Progenitor cell of endocrine pancreas (in vitro differentiated cells): Measurements from ENCODE around the gene CEP128. TPM values are rescaled to one million over a fixed set of nuclear protein-coding genes. Genes with fewer than 3 reads are reported as not detected.

Source experiments
- DNase-seq: peaks from one replicate; pipeline ENCODE4 v3.0.0; 2021; ENCODE audit warnings: low spot score; ENCODE audit not compliant: unreplicated experiment
- H3K27ac Mint-ChIP-seq: 2 replicates; pipeline ENCODE4 v1.8.0; 2021; ENCODE audit warnings: mild to moderate bottlenecking, moderate library complexity, mixed read lengths
- H3K27me3 Mint-ChIP-seq: 2 replicates; pipeline ENCODE4 v1.8.0; 2021; ENCODE audit warnings: mixed read lengths
- H3K36me3 Mint-ChIP-seq: 2 replicates; pipeline ENCODE4 v1.8.0; 2022; ENCODE audit warnings: mixed read lengths; ENCODE audit not compliant: insufficient read depth
- H3K4me1 Mint-ChIP-seq: 2 replicates; pipeline ENCODE4 v1.8.0; 2021; ENCODE audit warnings: low read depth, mixed read lengths
- H3K4me3 Mint-ChIP-seq: 2 replicates; pipeline ENCODE4 v1.8.0; 2021; ENCODE audit warnings: low read depth, mild to moderate bottlenecking, moderate library complexity, mixed read lengths
- H3K9me3 Mint-ChIP-seq: 2 replicates; pipeline ENCODE4 v1.8.0; 2021; ENCODE audit warnings: low read depth, mixed read lengths
- total RNA-seq: library from RNA; stranded (reverse); gene quantifications from 2 replicates; pipeline ENCODE4 v1.2.1, GENCODE V29; 2021
- TF ChIP-seq, protein P1 (sequence below): fragments of 200-600 bp; sonication (generic); IDR thresholded peaks from one replicate; pipeline ENCODE4 v1.5.0; 2021; ENCODE audit warnings: antibody characterized with exemption, mild to moderate bottlenecking; ENCODE audit not compliant: unreplicated experiment

The CEP128 gene
- total RNA-seq, 1 donor from 2014 or later = 15.9 TPM

DNA sequence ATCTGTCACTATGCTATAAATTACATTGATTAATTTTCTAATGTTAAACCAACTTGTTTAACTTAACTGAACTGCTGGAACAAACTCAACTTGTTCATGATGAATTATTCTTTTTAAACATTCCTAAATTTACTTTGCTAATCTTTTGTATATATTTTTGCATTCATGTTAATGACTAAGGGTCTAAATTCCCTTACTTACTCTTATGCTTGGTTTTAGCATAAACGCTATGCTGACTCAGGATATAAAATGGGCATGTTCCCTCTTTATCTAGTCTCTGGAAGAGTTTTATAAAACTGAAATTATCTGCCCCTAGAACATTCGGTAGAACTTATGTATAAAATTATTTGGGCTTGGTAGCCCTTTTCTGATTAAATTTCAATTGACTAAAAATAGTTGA lies 387.4 kb downstream of the CEP128 start:
- TF ChIP-seq, protein P1, sequence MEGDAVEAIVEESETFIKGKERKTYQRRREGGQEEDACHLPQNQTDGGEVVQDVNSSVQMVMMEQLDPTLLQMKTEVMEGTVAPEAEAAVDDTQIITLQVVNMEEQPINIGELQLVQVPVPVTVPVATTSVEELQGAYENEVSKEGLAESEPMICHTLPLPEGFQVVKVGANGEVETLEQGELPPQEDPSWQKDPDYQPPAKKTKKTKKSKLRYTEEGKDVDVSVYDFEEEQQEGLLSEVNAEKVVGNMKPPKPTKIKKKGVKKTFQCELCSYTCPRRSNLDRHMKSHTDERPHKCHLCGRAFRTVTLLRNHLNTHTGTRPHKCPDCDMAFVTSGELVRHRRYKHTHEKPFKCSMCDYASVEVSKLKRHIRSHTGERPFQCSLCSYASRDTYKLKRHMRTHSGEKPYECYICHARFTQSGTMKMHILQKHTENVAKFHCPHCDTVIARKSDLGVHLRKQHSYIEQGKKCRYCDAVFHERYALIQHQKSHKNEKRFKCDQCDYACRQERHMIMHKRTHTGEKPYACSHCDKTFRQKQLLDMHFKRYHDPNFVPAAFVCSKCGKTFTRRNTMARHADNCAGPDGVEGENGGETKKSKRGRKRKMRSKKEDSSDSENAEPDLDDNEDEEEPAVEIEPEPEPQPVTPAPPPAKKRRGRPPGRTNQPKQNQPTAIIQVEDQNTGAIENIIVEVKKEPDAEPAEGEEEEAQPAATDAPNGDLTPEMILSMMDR = no peak
- Mint-ChIP-seq H3K4me1 (no peaks in the 10 kb centered on the region), H3K9me3 (no peaks in the 10 kb centered on the region), H3K27ac (no peak overlapping the region), H3K27me3 (no peaks in the 10 kb centered on the region), H3K36me3 (no peaks in the 10 kb centered on the region), H3K4me3 (no peak overlapping the region)
- no peak for DNase-seq

DNA sequence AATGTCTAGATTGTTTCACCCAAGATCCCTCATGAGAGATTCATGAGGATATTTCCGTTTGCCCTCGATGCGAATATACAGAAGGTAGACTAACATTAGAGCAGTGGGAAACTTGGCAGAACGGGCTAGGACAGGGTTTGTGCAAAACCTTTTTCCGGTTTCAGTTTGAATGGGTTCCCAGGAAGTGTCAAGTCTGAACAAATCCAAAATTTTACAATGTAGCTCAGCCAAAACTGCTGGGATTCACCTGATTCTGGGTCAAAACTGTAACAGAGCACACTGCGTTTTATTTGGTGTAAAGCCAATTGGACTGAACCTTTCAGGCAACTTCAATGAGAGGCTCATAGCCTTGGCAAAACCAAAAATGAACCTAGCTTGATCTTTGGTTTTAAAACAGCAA lies 392.4 kb downstream of the CEP128 start:
- Mint-ChIP-seq H3K4me1 (no peaks in the 10 kb centered on the region), H3K27ac (no peak overlapping the region), H3K9me3 (no peaks in the 10 kb centered on the region), H3K27me3 (no peaks in the 10 kb centered on the region), H3K36me3 (no peaks in the 10 kb centered on the region), H3K4me3 (no peak overlapping the region)
- no peak for DNase-seq
- TF ChIP-seq, protein P1 = no peak

GRCh38 chr14:80545935-80546854 lies 395.3 kb downstream of the CEP128 start:
- H3K27ac Mint-ChIP-seq = no peak overlapping the region
- H3K4me3 Mint-ChIP-seq = no peak overlapping the region
- no peaks in the 10 kb centered on the region for H3K27me3 Mint-ChIP-seq
- no peaks in the 10 kb centered on the region for H3K36me3 Mint-ChIP-seq
- no peaks in the 10 kb centered on the region for H3K9me3 Mint-ChIP-seq
- TF ChIP-seq, protein P1 = no peak
- peaks cover 8% of the 10 kb centered on the region for H3K4me1 Mint-ChIP-seq
- DNase-seq = no peak

- peaks cover 13% of the 10 kb centered on the region for H3K9me3 Mint-ChIP-seq
- H3K4me1 Mint-ChIP-seq = peaks cover 8% of the 10 kb centered on the region
- TF ChIP-seq, protein P1 = no peak
- no peak for DNase-seq
- peaks cover 6% of the 10 kb centered on the region for H3K36me3 Mint-ChIP-seq
- no peak overlapping the region for H3K4me3 Mint-ChIP-seq
- no peak overlapping the region for H3K27ac Mint-ChIP-seq
- no peaks in the 10 kb centered on the region for H3K27me3 Mint-ChIP-seq
These were observed 397.2 kb downstream of the CEP128 start for GRCh38 chr14:80544366-80544765.

DNA sequence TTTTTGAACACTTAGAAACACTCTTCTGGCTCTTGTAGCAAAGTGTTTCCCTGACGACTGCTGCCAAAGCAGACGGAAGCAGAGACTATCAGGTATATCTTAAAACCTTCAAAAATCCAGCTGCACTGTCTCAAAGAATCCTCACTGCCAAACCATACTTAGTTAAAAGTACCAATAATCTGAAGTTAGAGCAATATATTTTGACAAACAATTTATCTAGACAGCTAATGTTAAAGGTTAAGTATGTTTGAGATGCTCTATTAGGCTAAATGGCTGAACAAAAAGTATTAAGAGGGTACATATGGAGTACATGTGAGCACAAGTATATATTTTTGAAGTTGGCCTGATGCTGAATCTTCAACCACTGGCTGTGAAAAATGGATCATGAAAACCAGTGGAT lies 398.3 kb downstream of the CEP128 start:
- H3K27me3 Mint-ChIP-seq = no peaks in the 10 kb centered on the region
- TF ChIP-seq, protein P1 = no peak
- DNase-seq = no peak
- peaks cover 17% of the 10 kb centered on the region for H3K9me3 Mint-ChIP-seq
- peaks cover 8% of the 10 kb centered on the region for H3K4me1 Mint-ChIP-seq
- peaks cover 6% of the 10 kb centered on the region for H3K36me3 Mint-ChIP-seq
- H3K4me3 Mint-ChIP-seq = no peak overlapping the region
- no peak overlapping the region for H3K27ac Mint-ChIP-seq
